Measurements from ENCODE around the gene SUMF1.
"Not testable (repeated sequence)": the region's sequence is repeated elsewhere in the genome, so short reads cannot be mapped to it uniquely, and the experiment has no call there.

The SUMF1 gene

DNA sequence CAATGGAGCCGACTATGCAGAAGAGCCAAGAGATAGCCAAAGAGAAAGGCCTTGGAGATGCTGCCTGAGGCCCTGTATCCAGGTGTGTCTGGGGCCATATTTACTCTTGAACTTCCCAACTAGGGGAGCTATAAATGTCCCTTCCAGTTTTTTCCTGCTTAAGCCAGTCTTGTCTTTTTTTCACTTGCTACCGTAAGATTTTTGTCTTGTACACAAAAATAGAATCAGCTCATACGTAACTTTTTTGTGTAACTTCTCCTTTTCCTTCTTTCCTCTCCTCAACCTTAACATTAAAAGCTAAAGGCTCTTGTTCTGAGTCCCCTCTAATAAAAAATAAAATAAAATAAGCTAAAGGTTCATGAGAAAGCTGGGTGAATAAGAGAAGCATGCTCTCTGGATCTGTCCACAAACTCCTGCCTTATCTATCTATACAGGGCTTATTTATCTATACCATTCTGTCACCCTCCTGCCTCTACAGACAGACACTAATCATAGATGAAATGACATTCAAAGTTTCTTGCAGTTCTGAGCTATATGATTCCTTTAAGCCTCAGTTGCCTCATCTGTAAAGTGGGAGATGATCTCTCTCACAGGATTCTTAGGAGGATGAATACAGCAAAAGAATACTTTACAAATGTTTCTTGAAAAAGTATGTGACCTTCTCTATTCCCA, 4.6 kb downstream of the SUMF1 start:
- in situ Hi-C loops (cut with MboI; ENCODE audit: low sequenced_read_pairs): no loop called here

DNA sequence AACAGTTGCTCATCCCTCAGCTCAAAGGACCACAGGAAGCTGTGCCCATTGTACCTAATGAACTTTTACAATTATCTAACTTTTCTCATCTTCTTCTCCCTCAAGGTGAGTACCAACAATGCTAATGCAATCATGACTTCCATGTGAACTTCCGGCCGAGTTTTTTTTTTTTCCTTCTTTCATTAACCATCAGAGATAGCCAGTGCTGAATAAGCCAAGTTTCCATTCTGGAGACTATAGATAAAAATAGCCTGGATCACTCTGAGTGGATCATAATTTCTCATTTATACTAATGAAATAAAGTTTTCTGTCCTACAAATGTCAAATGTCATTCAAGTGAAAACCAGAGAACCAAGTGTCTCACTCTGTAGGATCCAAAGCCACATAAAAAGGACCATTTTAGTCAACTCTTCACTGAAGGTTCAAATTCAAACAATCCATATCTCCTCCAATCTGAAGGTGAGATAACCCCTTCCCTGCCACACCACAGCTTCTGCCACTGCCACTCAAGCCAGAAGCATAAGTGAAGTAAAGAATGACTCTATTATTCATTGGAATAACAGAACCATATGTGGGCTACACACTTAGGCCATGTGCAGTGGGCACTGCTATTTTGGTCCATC, 5.5 kb downstream of the SUMF1 start:
- in situ Hi-C loops (cut with MboI; ENCODE audit: low sequenced_read_pairs): no loop called here

DNA sequence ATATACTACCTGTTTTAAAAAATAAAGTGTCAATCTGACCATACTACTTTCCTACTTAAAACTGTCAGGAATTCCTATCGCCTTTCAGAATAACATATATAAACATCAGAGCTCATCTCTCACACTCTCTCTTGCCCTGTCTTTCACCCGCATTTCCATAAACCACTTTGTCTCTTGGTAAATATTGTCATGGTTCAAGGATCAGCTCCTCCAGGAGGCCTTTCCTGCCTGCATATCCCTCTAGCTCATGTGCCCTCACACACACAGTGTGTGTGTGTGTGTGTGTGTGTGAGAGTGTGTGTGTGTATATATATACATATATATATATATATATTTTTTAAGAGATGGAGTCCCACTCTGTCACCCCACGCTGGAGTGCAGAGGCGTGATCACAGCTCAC, 6.7 kb downstream of the SUMF1 start:
- in situ Hi-C loops (cut with MboI; ENCODE audit: low sequenced_read_pairs): no loop called here

- in situ Hi-C loops (cut with MboI; ENCODE audit: low sequenced_read_pairs): no loop called here
Observed at GRCh38 chr3:4458961-4459360, 8.1 kb downstream of the SUMF1 start.

GRCh38 chr3:4456780-4457179, 10.3 kb downstream of the SUMF1 start:
- in situ Hi-C loops (cut with MboI; ENCODE audit: low sequenced_read_pairs): not testable (repeated sequence)

DNA sequence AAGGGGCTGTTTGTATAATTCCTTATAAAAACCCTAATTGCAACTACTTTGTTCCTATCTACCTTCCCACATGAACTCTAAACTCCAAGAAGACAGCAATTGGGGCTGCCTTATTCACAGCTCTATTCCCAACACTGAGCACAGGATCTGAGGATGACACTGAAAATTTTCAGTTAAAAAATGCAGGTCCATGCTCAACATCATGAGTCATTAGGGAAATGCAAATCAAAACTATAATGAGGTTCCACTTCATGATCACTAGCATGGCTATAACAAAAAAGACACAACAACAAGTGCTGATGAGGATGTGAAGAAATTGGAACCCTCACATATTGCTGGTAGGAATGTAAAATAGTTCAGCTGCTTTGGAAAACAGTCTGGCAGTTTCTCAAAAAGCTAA, 12.9 kb downstream of the SUMF1 start:
- in situ Hi-C loops (cut with MboI; ENCODE audit: low sequenced_read_pairs): no loop called here

DNA sequence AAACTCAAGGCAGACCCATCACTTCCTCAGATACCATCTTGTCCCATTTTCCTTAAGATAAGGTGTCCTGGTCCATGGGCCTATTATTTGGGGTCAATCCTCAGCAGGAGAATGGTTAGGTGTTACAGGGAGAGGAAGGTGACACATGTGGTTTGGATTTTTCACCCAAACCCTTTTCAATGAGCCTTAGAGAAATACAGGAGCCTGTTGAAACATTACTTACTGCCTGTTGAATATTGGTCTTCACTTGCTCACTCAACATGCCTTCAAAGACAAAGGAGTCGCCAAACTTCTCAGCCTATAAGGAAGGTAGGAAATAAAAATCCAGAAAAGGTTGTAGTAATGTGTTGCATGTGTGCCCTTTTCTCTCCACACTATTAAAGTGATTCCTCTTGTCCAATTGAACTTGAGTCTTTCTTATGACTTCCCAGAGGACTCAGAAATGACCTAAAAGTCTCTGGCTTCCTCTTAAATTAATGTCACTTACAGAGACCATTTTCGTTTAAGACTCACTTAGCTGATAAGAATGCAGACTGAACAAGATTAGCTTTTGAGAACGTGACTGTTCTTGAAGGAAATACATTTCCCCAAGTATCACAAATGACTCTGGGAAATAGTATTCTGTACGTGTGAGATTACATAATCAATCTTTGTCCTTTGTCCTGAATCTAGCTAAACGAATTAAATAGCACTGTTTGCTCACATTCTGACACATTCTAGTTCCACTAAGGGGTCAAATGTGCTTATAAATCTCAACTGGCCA, 17.8 kb downstream of the SUMF1 start:
- in situ Hi-C loops (cut with MboI; ENCODE audit: low sequenced_read_pairs): no loop called here

- in situ Hi-C loops (cut with MboI; ENCODE audit: low sequenced_read_pairs): no loop called here
Observed at GRCh38 chr3:4448187-4448586, 18.9 kb downstream of the SUMF1 start.

GRCh38 chr3:4447295-4447999, 19.6 kb downstream of the SUMF1 start:
- in situ Hi-C loops (cut with MboI; ENCODE audit: low sequenced_read_pairs): no loop called here

- in situ Hi-C loops (cut with MboI; ENCODE audit: low sequenced_read_pairs): no loop called here
Observed at GRCh38 chr3:4440951-4441350, 26.1 kb downstream of the SUMF1 start.

DNA sequence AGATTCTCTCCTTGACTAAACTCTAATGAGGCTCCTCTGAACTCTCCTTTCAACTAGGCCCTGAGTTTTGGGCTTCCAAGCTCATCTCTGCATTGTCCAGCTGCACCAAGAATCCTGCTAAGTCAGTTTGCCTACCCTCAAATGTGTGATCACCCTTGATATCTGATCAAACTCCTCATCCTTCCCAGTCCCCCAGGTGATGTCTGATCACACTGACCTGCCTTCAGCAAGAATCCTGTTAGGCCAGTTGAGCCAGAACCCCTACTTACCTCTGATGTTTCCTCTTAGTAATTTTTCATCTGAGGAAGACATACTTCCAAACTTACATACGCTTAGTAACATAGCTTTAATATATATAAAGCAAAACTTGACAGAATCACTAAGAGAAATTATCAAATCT, 28.8 kb downstream of the SUMF1 start:
- in situ Hi-C loops (cut with MboI; ENCODE audit: low sequenced_read_pairs): no loop called here

DNA sequence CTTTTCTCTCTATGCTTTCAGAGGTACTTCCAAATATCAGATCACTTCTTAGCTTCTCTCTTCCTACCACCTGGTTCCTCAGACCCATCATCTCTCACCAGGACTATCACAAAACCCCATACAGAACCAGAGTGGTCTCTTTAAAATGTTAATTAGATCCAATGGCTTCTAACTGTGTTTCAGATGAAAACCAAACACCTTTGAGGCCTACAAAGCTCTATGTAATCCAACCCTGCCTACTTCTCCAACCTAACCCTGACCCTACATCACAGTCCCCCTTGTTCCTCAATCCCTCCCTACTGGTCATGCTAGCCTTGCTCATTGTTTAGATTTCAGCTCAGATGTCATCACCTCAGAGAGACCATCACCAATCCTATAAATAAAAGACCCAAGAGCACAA, 34.8 kb downstream of the SUMF1 start:
- in situ Hi-C loops (cut with MboI; ENCODE audit: low sequenced_read_pairs): no loop called here

DNA sequence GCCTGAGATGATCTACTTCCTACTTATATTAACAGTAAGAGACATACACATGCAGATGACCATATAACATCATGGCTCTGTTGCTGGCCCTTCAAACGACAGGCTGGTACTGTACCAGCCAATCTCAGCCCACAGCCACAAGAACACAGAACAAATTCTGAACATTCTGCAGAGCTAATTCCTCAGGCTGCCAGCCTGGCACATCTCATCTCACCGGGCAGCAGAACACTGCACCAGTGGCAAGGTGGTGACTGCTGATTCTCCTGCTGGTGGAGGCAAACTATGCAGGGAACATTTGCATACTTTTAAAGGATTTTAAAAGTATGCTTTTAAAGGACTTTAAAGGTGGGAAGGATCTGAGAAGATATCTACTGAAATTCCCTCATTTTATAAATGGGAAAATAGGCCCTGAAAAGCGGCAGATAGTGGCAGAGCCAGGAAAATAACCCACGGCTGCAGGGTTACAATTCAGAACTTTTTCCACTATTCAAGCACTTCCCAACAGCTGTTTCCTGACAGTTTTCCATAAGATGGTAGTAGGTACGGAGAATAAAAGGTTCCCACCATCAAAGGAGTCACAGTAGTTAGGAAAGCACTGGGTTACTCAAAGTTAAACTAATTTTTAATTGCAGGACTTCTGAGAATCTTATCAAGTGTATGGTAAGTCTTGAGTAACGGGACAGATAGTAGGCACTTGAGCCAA, 37.3 kb downstream of the SUMF1 start:
- in situ Hi-C loops (cut with MboI; ENCODE audit: low sequenced_read_pairs): no loop called here

- in situ Hi-C loops (cut with MboI; ENCODE audit: low sequenced_read_pairs): no loop called here
Observed at GRCh38 chr3:4426782-4427344, 40.2 kb downstream of the SUMF1 start.

DNA sequence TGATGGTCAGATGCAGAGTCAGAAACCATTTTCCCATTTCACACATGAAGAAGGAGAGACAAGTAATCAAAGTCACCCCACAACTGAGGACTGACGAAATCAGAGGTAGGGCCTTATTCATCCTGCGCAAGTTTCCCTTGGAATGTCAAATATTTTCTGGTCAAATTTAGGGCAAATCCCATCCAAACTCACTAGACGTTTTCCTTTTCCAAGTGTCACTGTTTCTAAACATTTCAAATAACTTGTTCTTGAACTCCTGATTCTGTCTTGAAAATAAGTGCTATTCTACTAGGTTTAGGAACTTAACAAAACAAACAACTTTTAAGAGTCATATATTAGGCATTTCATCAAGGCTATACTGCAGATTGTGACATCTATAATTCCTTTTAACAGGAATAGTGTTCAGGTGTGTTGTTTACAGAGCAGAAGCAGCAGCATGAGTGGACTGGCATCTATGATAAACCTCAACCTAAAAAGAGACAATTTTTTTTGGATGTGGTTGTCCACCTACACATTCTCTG, 40.7 kb downstream of the SUMF1 start:
- in situ Hi-C loops (cut with MboI; ENCODE audit: low sequenced_read_pairs): no loop called here

- in situ Hi-C loops (cut with MboI; ENCODE audit: low sequenced_read_pairs): no loop called here
Observed at GRCh38 chr3:4425707-4426106, 41.4 kb downstream of the SUMF1 start.

- in situ Hi-C loops (cut with MboI; ENCODE audit: low sequenced_read_pairs): no loop called here
Observed at GRCh38 chr3:4425055-4425454, 42.0 kb downstream of the SUMF1 start.

GRCh38 chr3:4421121-4421520, 45.9 kb downstream of the SUMF1 start:
- in situ Hi-C loops (cut with MboI; ENCODE audit: low sequenced_read_pairs): no loop called here

GRCh38 chr3:4419920-4420319, 47.1 kb downstream of the SUMF1 start:
- in situ Hi-C loops (cut with MboI; ENCODE audit: low sequenced_read_pairs): no loop called here

- in situ Hi-C loops (cut with MboI; ENCODE audit: low sequenced_read_pairs): no loop called here
Observed at GRCh38 chr3:4419386-4419785, 47.7 kb downstream of the SUMF1 start.

Data from HL-60/S4 treated with retinoic acid at 250 ng/mL for 4 days and 3 days (cell line).